Measurements from ENCODE around the gene EME2.

Gene EME2

DNA sequence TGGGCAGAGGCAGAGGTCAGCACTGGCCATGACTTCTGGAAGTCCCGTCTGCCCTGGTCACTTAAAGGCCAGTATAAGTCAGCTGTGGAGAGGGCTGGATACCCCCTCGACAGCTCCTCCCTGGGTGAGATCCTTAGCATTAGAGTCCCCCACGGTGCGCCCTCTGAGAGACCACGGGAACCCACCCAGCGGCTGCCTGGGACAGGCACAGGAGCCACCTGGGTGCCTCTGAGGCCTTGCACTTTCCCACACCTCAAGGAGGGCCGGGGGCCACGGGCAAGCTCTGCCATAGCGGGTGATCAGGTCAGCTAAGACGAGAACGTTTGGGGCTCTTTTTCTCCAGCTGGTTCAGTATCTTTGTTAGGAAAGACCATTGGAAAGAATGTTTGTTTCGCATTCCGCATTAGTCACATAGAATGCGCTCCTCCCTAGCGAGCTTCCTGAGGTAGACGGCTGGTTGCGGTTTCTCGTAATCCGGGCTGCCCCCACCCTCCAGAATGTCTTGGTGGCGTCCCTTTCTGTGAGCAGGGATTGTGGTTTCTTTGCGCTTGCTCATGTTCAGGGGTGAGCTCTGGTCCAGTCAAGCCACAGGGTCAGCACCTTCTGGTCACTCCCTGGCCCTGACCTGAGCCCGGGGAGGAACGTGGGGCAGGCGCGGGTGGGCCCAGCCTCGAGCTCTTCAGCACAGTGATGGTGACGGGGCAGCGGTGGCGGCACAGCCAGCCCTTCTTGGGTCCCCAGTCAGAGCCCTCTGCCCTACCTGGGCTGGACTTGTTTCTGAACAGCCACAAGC, 26.5 kb upstream of the EME2 start:
- DNase-seq: no peak

DNA sequence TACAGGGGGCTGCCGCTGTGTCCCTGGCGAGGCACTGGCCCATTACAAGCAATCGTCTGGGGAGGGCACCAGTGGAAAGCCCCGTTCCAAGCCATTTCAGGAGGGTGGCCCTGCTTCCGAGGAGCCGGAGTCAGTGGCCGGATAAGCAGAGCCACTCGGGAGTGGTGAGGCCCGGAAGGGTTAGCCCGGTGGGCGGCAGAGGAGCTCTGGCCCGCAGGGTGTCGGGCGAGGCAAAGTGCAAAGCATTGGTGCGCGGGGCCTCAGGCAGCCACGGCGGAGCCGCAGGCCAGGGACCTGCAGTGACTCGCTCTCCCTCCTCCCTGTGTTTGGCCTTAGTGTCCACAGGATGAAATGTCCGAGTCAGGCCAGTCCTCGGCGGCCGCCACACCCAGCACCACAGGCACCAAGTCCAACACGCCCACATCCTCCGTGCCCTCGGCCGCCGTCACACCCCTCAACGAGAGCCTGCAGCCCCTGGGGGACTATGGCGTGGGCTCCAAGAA, 25.9 kb upstream of the EME2 start:
- no peak for DNase-seq

DNA sequence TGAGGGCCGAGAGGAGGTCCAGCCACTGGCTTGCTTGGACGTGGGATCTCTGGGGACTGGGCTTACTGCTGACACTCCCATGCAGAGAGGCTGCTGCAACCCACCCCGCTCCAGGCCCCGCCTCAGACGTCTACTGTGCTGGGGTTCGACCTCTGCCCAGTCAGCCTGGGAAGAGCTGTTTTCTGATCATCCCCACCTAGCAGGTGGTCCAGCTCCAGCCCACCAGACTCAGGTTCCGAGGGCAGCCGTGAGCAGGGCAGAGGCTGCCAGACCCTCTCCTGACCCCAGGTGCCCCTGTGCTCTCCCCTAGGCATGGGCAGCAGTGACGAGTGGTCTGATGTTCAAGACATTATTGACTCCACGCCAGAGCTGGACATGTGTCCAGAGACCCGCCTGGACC, 24.7 kb upstream of the EME2 start:
- no peak for DNase-seq

GRCh38 chr16:1749152-1750117, 23.2 kb upstream of the EME2 start:
- no peak for DNase-seq

DNA sequence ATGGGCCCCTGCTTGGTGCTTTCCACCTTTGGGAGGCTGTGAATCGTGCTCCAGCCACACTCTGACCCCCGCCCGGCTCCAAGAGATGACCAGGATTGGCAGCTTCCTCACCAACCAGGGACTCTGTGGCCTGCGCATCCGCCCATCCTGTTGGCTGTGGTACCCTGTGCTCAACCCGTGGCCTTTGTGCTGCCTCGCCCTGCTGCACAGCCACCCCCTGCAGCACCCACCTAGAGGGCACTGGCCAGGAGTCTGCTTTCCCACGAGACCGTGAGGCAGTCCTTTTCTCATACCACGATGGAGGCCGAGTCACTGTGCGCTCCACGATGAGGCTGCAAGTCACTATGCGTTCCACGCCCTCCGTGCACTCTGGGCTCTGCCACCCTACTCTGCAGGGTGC, 20.7 kb upstream of the EME2 start:
- no peak for DNase-seq

- DNase-seq: no peak
These were observed 19.8 kb upstream of the EME2 start for GRCh38 chr16:1752853-1753252.

DNA sequence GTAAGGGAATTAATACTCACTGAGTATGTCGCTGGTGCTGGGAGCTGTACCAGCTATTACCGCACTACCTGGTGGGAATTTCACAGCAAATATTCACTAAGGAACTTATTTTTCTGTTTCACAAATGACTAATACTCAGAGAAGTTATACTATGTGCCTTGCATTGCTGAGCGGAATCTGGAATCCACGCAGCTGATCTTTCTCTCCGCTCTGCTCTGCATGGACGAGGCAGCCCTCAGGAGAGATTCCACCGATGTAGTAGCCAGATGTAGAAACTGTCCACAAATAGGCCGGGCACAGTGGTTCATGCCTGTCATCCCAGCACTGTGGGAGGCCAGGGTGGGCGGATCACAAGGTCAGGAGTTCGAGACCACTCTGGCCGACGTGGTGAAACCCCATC, 18.4 kb upstream of the EME2 start:
- DNase-seq: no peak

- DNase-seq: no peak
These were observed 14.7 kb upstream of the EME2 start for GRCh38 chr16:1757714-1758461.

GRCh38 chr16:1758923-1759322, 13.7 kb upstream of the EME2 start:
- no peak for DNase-seq

DNA sequence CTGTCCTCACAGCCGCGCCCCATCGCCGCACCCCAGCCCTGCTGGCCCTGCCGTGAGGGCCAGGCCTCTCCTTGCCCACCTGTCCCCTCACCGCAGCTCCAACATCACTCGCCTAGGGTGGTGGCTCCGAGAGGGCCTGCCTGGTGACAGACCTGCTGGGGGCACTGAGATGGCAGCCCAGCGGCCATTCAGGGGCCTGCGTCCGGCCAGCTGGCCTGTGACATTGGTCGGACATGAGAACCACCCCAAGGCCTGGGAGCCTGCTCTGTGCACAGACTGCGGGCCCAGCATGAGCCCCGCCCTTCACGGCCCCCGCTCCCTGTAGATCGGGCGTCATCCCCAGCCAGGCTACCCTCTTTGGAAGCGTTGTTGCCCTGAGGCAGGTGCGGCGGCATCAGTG, 13.1 kb upstream of the EME2 start:
- DNase-seq: no peak

GRCh38 chr16:1760911-1761310, 11.7 kb upstream of the EME2 start:
- DNase-seq: no peak

DNA sequence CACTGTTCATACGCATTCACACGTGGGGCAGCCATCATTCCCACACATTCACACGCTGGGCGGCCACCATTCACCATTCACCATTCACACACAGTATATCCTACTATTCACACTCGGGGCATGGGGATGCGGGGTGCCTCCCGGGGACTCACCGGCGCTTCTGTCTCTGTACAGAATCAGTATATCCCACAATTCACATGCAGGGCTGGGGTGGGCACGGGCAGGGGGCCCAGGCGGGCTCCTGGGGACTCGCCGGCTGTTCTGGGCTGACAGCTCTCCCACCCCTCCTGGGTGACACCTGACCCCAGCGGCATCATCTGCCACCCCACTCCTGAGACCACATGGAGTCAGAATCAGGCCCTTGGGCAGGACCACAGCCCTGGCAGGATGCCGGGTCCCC, 10.9 kb upstream of the EME2 start:
- no peak for DNase-seq

- DNase-seq: no peak
These were observed 10.3 kb upstream of the EME2 start for GRCh38 chr16:1762196-1762878.

DNA sequence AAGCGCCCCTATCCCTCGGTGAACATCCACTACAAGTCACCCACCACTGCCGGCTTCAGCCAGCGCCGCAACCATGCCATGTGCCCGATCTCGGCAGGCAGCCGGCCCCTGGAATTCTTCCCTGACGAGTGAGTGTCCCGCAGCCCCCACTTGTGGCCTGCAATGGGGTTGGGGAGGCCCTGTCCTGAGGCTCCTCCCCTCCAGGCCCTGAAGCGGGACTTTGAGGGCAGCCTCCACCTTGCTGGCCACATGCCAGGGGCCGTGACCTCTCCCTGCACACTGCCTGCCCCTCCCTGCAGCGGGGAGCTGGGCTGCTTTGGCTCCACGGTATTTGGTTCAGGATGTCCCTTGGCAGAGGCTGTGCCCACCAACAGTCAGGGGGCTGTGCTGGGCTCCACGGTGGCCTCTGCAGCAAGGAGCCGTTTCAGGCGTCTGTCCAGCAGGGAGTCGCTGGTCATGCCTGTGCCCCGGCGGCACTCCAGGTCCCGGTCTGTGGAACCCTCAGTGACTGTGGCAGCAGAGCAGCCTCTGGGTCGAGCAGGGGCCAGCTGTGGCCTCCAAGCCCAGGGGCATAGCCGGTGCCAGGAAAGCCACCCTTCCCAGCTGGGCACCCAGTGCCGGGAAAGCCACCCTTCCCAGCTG, 9.6 kb upstream of the EME2 start:
- DNase-seq: no peak

GRCh38 chr16:1763521-1764511, 8.8 kb upstream of the EME2 start:
- DNase-seq: no peak

GRCh38 chr16:1764971-1765370, 7.6 kb upstream of the EME2 start:
- DNase-seq: no peak

DNA sequence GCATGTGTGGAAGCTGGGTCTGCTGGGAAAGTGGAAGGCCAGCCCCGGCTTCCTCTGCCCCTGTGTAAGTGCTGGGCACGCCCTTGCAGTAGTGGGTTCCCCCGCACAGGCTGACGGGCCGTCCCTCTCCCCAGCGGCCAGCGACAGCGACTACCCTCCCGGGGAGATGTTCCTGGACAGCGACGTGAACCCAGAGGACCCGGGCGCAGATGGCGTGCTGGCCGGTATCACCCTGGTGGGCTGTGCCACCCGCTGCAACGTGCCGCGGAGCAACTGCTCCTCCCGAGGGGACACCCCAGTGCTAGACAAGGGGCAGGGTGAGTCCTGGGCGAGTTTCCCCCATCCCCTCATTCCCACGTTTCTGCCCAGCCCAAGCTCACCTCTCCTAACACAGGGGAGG, 6.8 kb upstream of the EME2 start:
- DNase-seq: no peak

DNA sequence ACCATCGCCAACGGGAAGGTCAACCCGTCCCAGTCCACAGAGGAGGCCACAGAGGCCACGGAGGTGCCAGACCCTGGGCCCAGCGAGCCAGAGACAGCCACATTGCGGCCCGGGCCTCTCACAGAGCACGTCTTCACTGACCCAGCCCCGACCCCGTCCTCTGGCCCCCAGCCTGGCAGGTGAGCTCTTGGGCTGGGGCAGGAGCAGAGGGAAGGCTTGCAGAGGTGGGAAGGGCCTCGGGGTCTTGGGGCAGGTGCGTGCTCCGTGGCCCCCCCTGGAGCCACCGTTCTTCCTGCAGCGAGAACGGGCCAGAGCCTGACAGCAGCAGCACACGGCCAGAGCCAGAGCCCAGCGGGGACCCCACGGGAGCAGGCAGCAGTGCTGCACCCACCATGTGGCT, 6.4 kb upstream of the EME2 start:
- no peak for DNase-seq

GRCh38 chr16:1766701-1767100, 5.9 kb upstream of the EME2 start:
- DNase-seq: no peak

- DNase-seq: no peak
These were observed 5.3 kb upstream of the EME2 start for GRCh38 chr16:1767116-1767994.
